ENCODE data around the gene HOXA5. TPM values are rescaled to one million over a fixed set of nuclear protein-coding genes. Genes with fewer than 3 reads are reported as not detected.

The HOXA5 gene
- total and polyA plus RNA-seq, 2 donors (not counting 3 experiments of a cell fraction or from before 2014, with no cell fraction given) = 18.6 to 18.8 TPM

- Histone ChIP-seq H2AFZ (ENCODE audit: low read depth, low read length) (peak within 1 kb of the TSS; percentile 58), H3K4me2 (ENCODE audit: insufficient read depth, low read length) (peak within 1 kb of the TSS; percentile 92), H3K27me3 (ENCODE audit: control insufficient read depth in 2 of 2, insufficient read depth in 2 of 2, low read length in 2 of 2) (no peaks in the 10 kb centered on the region), H3K9me1 (replicated peaks; ENCODE audit: control insufficient read depth, extremely low read depth, insufficient read depth, low read length) (no peaks in the 10 kb centered on the region), H3K27ac (ENCODE audit: insufficient read depth, low read depth, low read length) (peak within 1 kb of the TSS; percentile 96), H3K4me1 (ENCODE audit: control insufficient read depth, extremely low read depth, insufficient read depth, low read length) (peaks cover 69% of the 10 kb centered on the region), H3K9me3 (replicated peaks; ENCODE audit: control insufficient read depth, insufficient read depth, low read length) (no peaks in the 10 kb centered on the region), H3K4me3 (replicated peaks in 1 of 3; ENCODE audit: insufficient read depth in 1 of 3, low read depth in 1 of 3, low read length in 3 of 3) (peak within 1 kb of the TSS; percentile 59 to 76 (median 60)), H4K20me1 (replicated peaks; ENCODE audit: control insufficient read depth, extremely low read depth, insufficient read depth, low read length) (no peaks in the 10 kb centered on the region), H3K9ac (replicated peaks; ENCODE audit: extremely low read depth, insufficient read depth, low read length) (peak within 1 kb of the TSS; percentile 78), H3K79me2 (ENCODE audit: control insufficient read depth, insufficient read depth, low read length) (peaks cover 77% of the 10 kb centered on the region), H3K36me3 (ENCODE audit: control insufficient read depth in 2 of 2, extremely low read depth in 1 of 2, insufficient read depth in 2 of 2, low read length in 2 of 2) (no peaks in the 10 kb centered on the region)
- TF ChIP-seq EZH2 (IDR thresholded peaks at IDR 0.05; ENCODE audit: borderline replicate concordance, low read depth, low read length, severe bottlenecking) (no peak), MAX (IDR thresholded peaks at IDR 0.05; ENCODE audit: insufficient read depth, insufficient read length) (peak; percentile 99), POLR2A (IDR thresholded peaks at IDR 0.05; ENCODE audit: low read depth, low read length) (peak; percentile 13)
- ChIA-PET CTCF (interaction anchor here (0.6 to 4.1 kb wide), 13 partner anchors 13 to 1066 kb away, joined by 3 to 48 read pairs (median 4); partner anchors contain the start of genes HOXA10 and HOXA5), POLR2A (interaction anchor here (0.5 to 1.7 kb wide), 3 partner anchors 12 to 957 kb away, joined by 3 to 5 read pairs (median 4); no protein-coding TSS in a partner anchor)
- dilution Hi-C loops (cut with MboI; ENCODE audit: extremely low pct_ligation_motif_present, low sequenced_read_pairs) (loop anchor here (25.0 kb wide), 1 partner anchor 969 kb away; no protein-coding TSS in a partner anchor), intact Hi-C loops (cut with micrococcal nuclease) (loop anchor here (5.0 kb wide), 1 partner anchor 999 kb away; no protein-coding TSS in a partner anchor)
- DNase-seq (ENCODE audit: low read depth, low spot score) = peak; percentile 88
- FAIRE-seq = peak; percentile 88
- no TSS peak for BruUV-seq (replicated peaks)
Observed at GRCh38 chr7:27156508-27156898, 13.0 kb upstream of the HOXA5 start, which contains the start of gene HOXA7. Gene HOXA7, minus strand, starts transcription at chr7:27156675. Its CDS starts 130 bp downstream, at chr7:27156545.

- Histone ChIP-seq H3K4me1 (ENCODE audit: control insufficient read depth, extremely low read depth, insufficient read depth, low read length) (peaks cover 69% of the 10 kb centered on the region), H3K4me2 (ENCODE audit: insufficient read depth, low read length) (peak overlapping the region; percentile 92), H3K27ac (ENCODE audit: insufficient read depth, low read depth, low read length) (peak overlapping the region; percentile 96), H3K27me3 (ENCODE audit: control insufficient read depth in 2 of 2, insufficient read depth in 2 of 2, low read length in 2 of 2) (no peaks in the 10 kb centered on the region), H2AFZ (ENCODE audit: low read depth, low read length) (peak overlapping the region; percentile 58), H3K9me1 (replicated peaks; ENCODE audit: control insufficient read depth, extremely low read depth, insufficient read depth, low read length) (no peaks in the 10 kb centered on the region), H4K20me1 (replicated peaks; ENCODE audit: control insufficient read depth, extremely low read depth, insufficient read depth, low read length) (no peaks in the 10 kb centered on the region), H3K4me3 (replicated peaks in 1 of 3; ENCODE audit: insufficient read depth in 1 of 3, low read depth in 1 of 3, low read length in 3 of 3) (peak overlapping the region; percentile 59 to 76 (median 60)), H3K9me3 (replicated peaks; ENCODE audit: control insufficient read depth, insufficient read depth, low read length) (no peaks in the 10 kb centered on the region), H3K79me2 (ENCODE audit: control insufficient read depth, insufficient read depth, low read length) (peaks cover 83% of the 10 kb centered on the region), H3K36me3 (ENCODE audit: control insufficient read depth in 2 of 2, extremely low read depth in 1 of 2, insufficient read depth in 2 of 2, low read length in 2 of 2) (no peaks in the 10 kb centered on the region), H3K9ac (replicated peaks; ENCODE audit: extremely low read depth, insufficient read depth, low read length) (peak overlapping the region; percentile 78)
- POLR2A ChIA-PET = interaction anchor here (0.6 to 1.4 kb wide), 2 partner anchors 35 to 956 kb away, joined by 4 to 7 read pairs; no protein-coding TSS in a partner anchor
- CTCF ChIA-PET = interaction anchor here (0.8 to 4.1 kb wide), 17 partner anchors 11 to 1294 kb away, joined by 3 to 48 read pairs (median 4); partner anchors contain the start of genes HOXA10, HOXA11 and HOXA5
- FAIRE-seq (no peak), DNase-seq (ENCODE audit: low read depth, low spot score) (peak; percentile 79)
- TSS peak; percentile 29 for BruUV-seq (replicated peaks)
- dilution Hi-C loops (cut with MboI; ENCODE audit: extremely low pct_ligation_motif_present, low sequenced_read_pairs) (loop anchor here (25.0 kb wide), 1 partner anchor 969 kb away; no protein-coding TSS in a partner anchor), intact Hi-C loops (cut with micrococcal nuclease) (loop anchor here (5.0 kb wide), 1 partner anchor 999 kb away; no protein-coding TSS in a partner anchor)
- no peak for TF ChIP-seq MYC (IDR thresholded peaks at IDR 0.05; ENCODE audit: low read depth, low read length)
- TF ChIP-seq POLR2AphosphoS5 (IDR thresholded peaks at IDR 0.05; ENCODE audit: insufficient read depth, low read depth, low read length) = peak; percentile 16
- TF ChIP-seq POLR2A (IDR thresholded peaks at IDR 0.05; ENCODE audit: low read depth, low read length) = peak; percentile 8
Observed at GRCh38 chr7:27155816-27156507, 12.5 kb upstream of the HOXA5 start.
